K562 (cell line): ENCODE measurements around the gene ITPK1. TPM values are rescaled to one million over a fixed set of nuclear protein-coding genes. Genes with fewer than 3 reads are reported as not detected.

ENCODE experiments used
- BMI1 ChIP-seq: fragments of 150-350 bp; IDR thresholded peaks from 2 replicates; pipeline ENCODE4 v1.6.1; 2014; ENCODE audit warnings: low read length
- MCM5 ChIP-seq: fragments of 450-650 bp; IDR thresholded peaks from 2 replicates; pipeline ENCODE4 v1.6.1; 2016; ENCODE audit warnings: low read depth
- NFE2L1 ChIP-seq: fragments of 450-650 bp; IDR thresholded peaks from 2 replicates; pipeline ENCODE4 v1.6.1; 2016; ENCODE audit warnings: missing genetic modification characterization, low read depth, mild to moderate bottlenecking, missing compliant biosample characterization, moderate library complexity, borderline replicate concordance
- NR2C2 ChIP-seq, 2 experiments: fragments of 200-800 bp in 1 of 2; sonication (Bioruptor generic) in 1 of 2; sonication (generic) in 1 of 2; formaldehyde crosslinking in 1 of 2; IDR thresholded peaks; 2 replicates each; pipeline versions ENCODE4 v1.6.1 to v1.8.0; 2016 to 2022; ENCODE audit warnings: mild to moderate bottlenecking in 1 of 2, missing compliant biosample characterization in 1 of 2, missing genetic modification characterization in 1 of 2, missing genetic modification reagents in 1 of 2
- POLR2A ChIP-seq: fragments of 450-650 bp; conservative IDR thresholded peaks from 2 replicates; pipeline ENCODE4 v1.6.1; 2016
- POLR2B ChIP-seq: fragments of 450-650 bp; IDR thresholded peaks from 2 replicates; pipeline ENCODE4 v1.6.1; 2018; ENCODE audit warnings: low read depth; ENCODE audit not compliant: partially characterized antibody
- RAD21 ChIP-seq, 2 experiments: fragments of 250-450 bp in 1 of 2; fragments of 450-650 bp in 1 of 2; sonication (Bioruptor Pico) in 1 of 2; formaldehyde crosslinking in 1 of 2; IDR thresholded peaks in 1 of 2; conservative IDR thresholded peaks in 1 of 2; 2 replicates each; pipeline versions ENCODE4 v1.4.0 to v1.8.0; 2020 to 2022; ENCODE audit warnings: mild to moderate bottlenecking in 2 of 2, moderate library complexity in 1 of 2
- SRSF7 ChIP-seq: fragments of 200-400 bp; formaldehyde crosslinking; optimal IDR thresholded peaks from 2 replicates; pipeline ENCODE3; 2017; ENCODE audit warnings: mild to moderate bottlenecking, low read depth, low read length
- TOE1 ChIP-seq, 2 experiments: fragments of 450-650 bp in 1 of 2; sonication (generic) in 1 of 2; formaldehyde crosslinking in 1 of 2; IDR thresholded peaks; 2 replicates each; pipeline versions ENCODE4 v1.7.1 to v1.8.0; 2016 to 2022; ENCODE audit warnings: borderline replicate concordance in 2 of 2, mild to moderate bottlenecking in 2 of 2, antibody characterized with exemption in 1 of 2, inconsistent platforms in 1 of 2, low read depth in 1 of 2, missing genetic modification reagents in 1 of 2, moderate library complexity in 1 of 2
- ZBTB7A ChIP-seq: IDR thresholded peaks from 2 replicates; pipeline ENCODE4 v1.6.1; 2011; ENCODE audit warnings: low read depth, mild to moderate bottlenecking, low read length, moderate library complexity, borderline replicate concordance; ENCODE audit not compliant: control insufficient read depth
- ZC3H8 ChIP-seq: fragments of 450-650 bp; IDR thresholded peaks from 2 replicates; pipeline ENCODE4 v1.6.1; 2017
- polyA plus RNA-seq, 8 experiments: library from polyadenylated mRNA; depleted of rRNA in 4 of 8; stranded (reverse) in 5 of 8; unstranded in 3 of 8; fragments of >200 nt; fragmentation: Nextera tagmentation in 2 of 8; fragmentation: Illumina TruSeq in 1 of 8; extraction: Ambion mirVana in 2 of 8; extraction: Trizol in 1 of 8; gene quantifications; 2 replicates each; pipeline versions ENCODE4 v1.2.1 to v1.2.3, GENCODE V29; 2011 to 2014; ENCODE audit warnings: inconsistent platforms in 1 of 8, missing spikeins in 1 of 8
- total RNA-seq, 7 experiments: library from RNA; depleted of rRNA in 6 of 7; stranded (reverse); fragments of >200 nt in 6 of 7; fragmentation: Illumina TruSeq in 2 of 7; extraction: Trizol in 2 of 7; gene quantifications; 2 replicates each; pipeline versions ENCODE4 v1.2.1 to v1.2.3, GENCODE V29; 2011 to 2021; ENCODE audit warnings: low replicate concordance in 1 of 7
- TF ChIP-seq, protein P1 (sequence below): fragments of 250-450 bp; sonication (Bioruptor Pico); IDR thresholded peaks from 2 replicates; pipeline ENCODE4 v1.4.0; 2020; ENCODE audit warnings: mild to moderate bottlenecking, moderate library complexity
- TF ChIP-seq, protein P2 (sequence below), 3 experiments: IDR thresholded peaks in 2 of 3; conservative IDR thresholded peaks in 1 of 3; 2 replicates each; pipeline ENCODE4 v1.5.1; 2011 to 2012; ENCODE audit warnings: low read length in 3 of 3, mild to moderate bottlenecking in 3 of 3, control low read depth in 2 of 3, improper control_type of control experiment in 1 of 3, inconsistent platforms in 1 of 3, low read depth in 1 of 3, mixed read lengths in 1 of 3, moderate library complexity in 1 of 3; ENCODE audit not compliant: insufficient read depth in 2 of 3
- TF ChIP-seq, protein P3 (sequence below): fragments of 250-450 bp; sonication (Bioruptor Pico); IDR thresholded peaks from 2 replicates; pipeline ENCODE4 v1.5.0; 2022; ENCODE audit warnings: mild to moderate bottlenecking
- TF ChIP-seq, protein P4 (sequence below): sonication (generic); formaldehyde crosslinking; IDR thresholded peaks from 2 replicates; pipeline ENCODE4 v1.8.0; 2022; ENCODE audit warnings: missing genetic modification reagents, mild to moderate bottlenecking, moderate library complexity, borderline replicate concordance

The ITPK1 gene
- total and polyA plus RNA-seq, 9 of the 15 experiments (the other 6 are each of a cell fraction or from before 2014, with no cell fraction given), result 1.2 to 39.2 (median 23.0) TPM

DNA sequence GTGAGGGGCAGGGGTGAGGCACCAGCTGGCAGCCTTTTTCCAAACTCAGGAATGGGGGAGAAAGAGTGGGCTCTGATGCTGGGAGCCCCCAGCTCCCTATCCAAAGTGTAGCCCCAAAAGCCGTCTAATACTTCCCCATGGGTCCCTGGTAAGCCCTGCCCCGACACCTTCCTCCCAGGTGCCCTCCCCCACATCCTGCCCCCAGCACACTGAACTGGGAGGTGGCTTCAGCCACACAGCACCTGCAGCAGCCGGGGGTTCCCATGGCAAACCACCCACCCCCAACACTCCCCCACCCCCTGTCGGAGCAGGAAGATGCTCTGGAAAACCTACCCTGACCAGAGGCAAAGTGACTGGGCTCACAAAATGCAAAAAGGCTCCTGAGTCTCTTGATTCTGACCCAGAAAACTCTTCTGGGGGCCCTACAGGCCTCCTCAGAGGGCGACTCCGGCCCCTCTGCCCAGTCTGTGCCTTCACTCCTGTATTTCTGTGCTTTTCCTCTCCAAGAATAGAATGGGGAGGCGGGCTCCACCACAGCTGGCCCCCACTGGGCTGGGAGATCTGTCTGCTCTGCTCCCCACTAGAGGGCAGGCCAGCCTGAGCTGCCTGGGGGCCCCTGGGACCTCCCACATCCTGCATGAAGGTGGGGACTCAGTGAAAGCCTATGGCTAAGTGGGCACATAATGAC lies 81.6 kb downstream of the ITPK1 start (continued):
- TF ChIP-seq, protein P1, sequence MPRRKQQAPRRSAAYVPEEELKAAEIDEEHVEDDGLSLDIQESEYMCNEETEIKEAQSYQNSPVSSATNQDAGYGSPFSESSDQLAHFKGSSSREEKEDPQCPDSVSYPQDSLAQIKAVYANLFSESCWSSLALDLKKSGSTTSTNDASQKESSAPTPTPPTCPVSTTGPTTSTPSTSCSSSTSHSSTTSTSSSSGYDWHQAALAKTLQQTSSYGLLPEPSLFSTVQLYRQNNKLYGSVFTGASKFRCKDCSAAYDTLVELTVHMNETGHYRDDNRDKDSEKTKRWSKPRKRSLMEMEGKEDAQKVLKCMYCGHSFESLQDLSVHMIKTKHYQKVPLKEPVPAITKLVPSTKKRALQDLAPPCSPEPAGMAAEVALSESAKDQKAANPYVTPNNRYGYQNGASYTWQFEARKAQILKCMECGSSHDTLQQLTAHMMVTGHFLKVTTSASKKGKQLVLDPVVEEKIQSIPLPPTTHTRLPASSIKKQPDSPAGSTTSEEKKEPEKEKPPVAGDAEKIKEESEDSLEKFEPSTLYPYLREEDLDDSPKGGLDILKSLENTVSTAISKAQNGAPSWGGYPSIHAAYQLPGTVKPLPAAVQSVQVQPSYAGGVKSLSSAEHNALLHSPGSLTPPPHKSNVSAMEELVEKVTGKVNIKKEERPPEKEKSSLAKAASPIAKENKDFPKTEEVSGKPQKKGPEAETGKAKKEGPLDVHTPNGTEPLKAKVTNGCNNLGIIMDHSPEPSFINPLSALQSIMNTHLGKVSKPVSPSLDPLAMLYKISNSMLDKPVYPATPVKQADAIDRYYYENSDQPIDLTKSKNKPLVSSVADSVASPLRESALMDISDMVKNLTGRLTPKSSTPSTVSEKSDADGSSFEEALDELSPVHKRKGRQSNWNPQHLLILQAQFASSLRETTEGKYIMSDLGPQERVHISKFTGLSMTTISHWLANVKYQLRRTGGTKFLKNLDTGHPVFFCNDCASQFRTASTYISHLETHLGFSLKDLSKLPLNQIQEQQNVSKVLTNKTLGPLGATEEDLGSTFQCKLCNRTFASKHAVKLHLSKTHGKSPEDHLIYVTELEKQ (CRISPR knock-in tag), result no peak
- no peak for TF ChIP-seq ZC3H8
- TF ChIP-seq POLR2B, result no peak
- no peak for TF ChIP-seq POLR2A
- TF ChIP-seq RAD21 (CRISPR knock-in tag; conservative IDR thresholded peaks at IDR 0.05 in 1 of 2, IDR thresholded peaks at IDR 0.05 in 1 of 2), result peak in 1 of 2 experiments; percentile 45; a peak in 2 of 4 replicates
- TF ChIP-seq ZBTB7A, result peak; percentile 44; the same call in 1 of the 2 replicates
- TF ChIP-seq, protein P2, sequence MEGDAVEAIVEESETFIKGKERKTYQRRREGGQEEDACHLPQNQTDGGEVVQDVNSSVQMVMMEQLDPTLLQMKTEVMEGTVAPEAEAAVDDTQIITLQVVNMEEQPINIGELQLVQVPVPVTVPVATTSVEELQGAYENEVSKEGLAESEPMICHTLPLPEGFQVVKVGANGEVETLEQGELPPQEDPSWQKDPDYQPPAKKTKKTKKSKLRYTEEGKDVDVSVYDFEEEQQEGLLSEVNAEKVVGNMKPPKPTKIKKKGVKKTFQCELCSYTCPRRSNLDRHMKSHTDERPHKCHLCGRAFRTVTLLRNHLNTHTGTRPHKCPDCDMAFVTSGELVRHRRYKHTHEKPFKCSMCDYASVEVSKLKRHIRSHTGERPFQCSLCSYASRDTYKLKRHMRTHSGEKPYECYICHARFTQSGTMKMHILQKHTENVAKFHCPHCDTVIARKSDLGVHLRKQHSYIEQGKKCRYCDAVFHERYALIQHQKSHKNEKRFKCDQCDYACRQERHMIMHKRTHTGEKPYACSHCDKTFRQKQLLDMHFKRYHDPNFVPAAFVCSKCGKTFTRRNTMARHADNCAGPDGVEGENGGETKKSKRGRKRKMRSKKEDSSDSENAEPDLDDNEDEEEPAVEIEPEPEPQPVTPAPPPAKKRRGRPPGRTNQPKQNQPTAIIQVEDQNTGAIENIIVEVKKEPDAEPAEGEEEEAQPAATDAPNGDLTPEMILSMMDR (IDR thresholded peaks at IDR 0.05 in 2 of 3, conservative IDR thresholded peaks at IDR 0.05 in 1 of 3; ENCODE audit: insufficient read depth in 2 of 3, low read depth in 1 of 3, low read length in 3 of 3), result peak; percentile 46 to 59 (median 53)
- TF ChIP-seq, protein P3, sequence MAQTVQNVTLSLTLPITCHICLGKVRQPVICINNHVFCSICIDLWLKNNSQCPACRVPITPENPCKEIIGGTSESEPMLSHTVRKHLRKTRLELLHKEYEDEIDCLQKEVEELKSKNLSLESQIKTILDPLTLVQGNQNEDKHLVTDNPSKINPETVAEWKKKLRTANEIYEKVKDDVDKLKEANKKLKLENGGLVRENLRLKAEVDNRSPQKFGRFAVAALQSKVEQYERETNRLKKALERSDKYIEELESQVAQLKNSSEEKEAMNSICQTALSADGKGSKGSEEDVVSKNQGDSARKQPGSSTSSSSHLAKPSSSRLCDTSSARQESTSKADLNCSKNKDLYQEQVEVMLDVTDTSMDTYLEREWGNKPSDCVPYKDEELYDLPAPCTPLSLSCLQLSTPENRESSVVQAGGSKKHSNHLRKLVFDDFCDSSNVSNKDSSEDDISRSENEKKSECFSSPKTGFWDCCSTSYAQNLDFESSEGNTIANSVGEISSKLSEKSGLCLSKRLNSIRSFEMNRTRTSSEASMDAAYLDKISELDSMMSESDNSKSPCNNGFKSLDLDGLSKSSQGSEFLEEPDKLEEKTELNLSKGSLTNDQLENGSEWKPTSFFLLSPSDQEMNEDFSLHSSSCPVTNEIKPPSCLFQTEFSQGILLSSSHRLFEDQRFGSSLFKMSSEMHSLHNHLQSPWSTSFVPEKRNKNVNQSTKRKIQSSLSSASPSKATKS (CRISPR knock-in tag), result no peak
- TF ChIP-seq, protein P4, sequence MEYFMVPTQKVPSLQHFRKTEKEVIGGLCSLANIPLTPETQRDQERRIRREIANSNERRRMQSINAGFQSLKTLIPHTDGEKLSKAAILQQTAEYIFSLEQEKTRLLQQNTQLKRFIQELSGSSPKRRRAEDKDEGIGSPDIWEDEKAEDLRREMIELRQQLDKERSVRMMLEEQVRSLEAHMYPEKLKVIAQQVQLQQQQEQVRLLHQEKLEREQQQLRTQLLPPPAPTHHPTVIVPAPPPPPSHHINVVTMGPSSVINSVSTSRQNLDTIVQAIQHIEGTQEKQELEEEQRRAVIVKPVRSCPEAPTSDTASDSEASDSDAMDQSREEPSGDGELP (CRISPR knock-in tag), result no peak
- no peak for TF ChIP-seq BMI1
- no peak for TF ChIP-seq MCM5
- TF ChIP-seq TOE1 (IDR thresholded peaks at IDR 0.05; ENCODE audit: borderline replicate concordance), result no peak
- no peak for TF ChIP-seq TOE1 (CRISPR knock-in tag; IDR thresholded peaks at IDR 0.05; ENCODE audit: borderline replicate concordance, low read depth)
- no peak for TF ChIP-seq SRSF7
- TF ChIP-seq NR2C2 (CRISPR knock-in tag; IDR thresholded peaks at IDR 0.05), result no peak
- TF ChIP-seq NR2C2 (tag; IDR thresholded peaks at IDR 0.05), result no peak
- TF ChIP-seq NFE2L1 (tag), result no peak
